RWPE2 (cell line): ENCODE results near the gene SERINC2.

Source experiments
- ATAC-seq: fragments of 200-7000 bp; cut with Tn5 transposase; 3 replicates; pipeline ENCODE4 v1.9.1; 2021; ENCODE audit warnings: low read depth
- DNase-seq: peaks from one replicate; pipeline ENCODE4 v3.0.0-alpha.2; 2020; ENCODE audit warnings: low spot score
- H3K27ac ChIP-seq: fragments of 450-650 bp; 2 replicates; pipeline ENCODE4 v1.5.1; 2017; ENCODE audit warnings: mild to moderate bottlenecking; ENCODE audit not compliant: poor library complexity, severe bottlenecking
- H3K27me3 ChIP-seq: fragments of 250-450 bp; sonication (Bioruptor Pico); 2 replicates; pipeline ENCODE4 v1.5.1; 2021; ENCODE audit warnings: mild to moderate bottlenecking, moderate library complexity; ENCODE audit not compliant: insufficient read depth, poor library complexity, severe bottlenecking
- H3K36me3 ChIP-seq: fragments of 250-450 bp; sonication (Bioruptor Pico); 2 replicates; pipeline ENCODE4 v1.5.1; 2020; ENCODE audit warnings: low read depth, mild to moderate bottlenecking, moderate library complexity
- H3K4me1 ChIP-seq: fragments of 250-450 bp; sonication (Bioruptor Pico); 2 replicates; pipeline ENCODE4 v1.5.1; 2021; ENCODE audit warnings: mild to moderate bottlenecking, moderate library complexity; ENCODE audit not compliant: insufficient read depth, poor library complexity, severe bottlenecking
- H3K4me3 ChIP-seq: fragments of 250-450 bp; sonication (Bioruptor Pico); 2 replicates; pipeline ENCODE4 v1.5.1; 2021; ENCODE audit warnings: mild to moderate bottlenecking, moderate library complexity; ENCODE audit not compliant: severe bottlenecking
- H3K9me3 ChIP-seq: fragments of 250-450 bp; sonication (Bioruptor Pico); 2 replicates; pipeline ENCODE4 v1.5.1; 2021; ENCODE audit warnings: mild to moderate bottlenecking, moderate library complexity; ENCODE audit not compliant: severe bottlenecking
- CTCF ChIP-seq: fragments of 450-650 bp; IDR thresholded peaks from one replicate; pipeline ENCODE4 v1.5.1; 2017; ENCODE audit warnings: mild to moderate bottlenecking, moderate library complexity; ENCODE audit not compliant: poor library complexity, severe bottlenecking

Gene SERINC2

GRCh38 chr1:31410871-31411270 is 2.1 kb upstream of the SERINC2 start:
- TF ChIP-seq CTCF, result no peak
- no peaks in the 10 kb centered on the region for H3K27me3 ChIP-seq
- no peak overlapping the region for H3K4me3 ChIP-seq
- H3K4me1 ChIP-seq, result peaks cover 5% of the 10 kb centered on the region
- peaks cover 14% of the 10 kb centered on the region for H3K36me3 ChIP-seq
- ATAC-seq (no peak), DNase-seq (no peak)
- H3K27ac ChIP-seq, result no peak overlapping the region
- H3K9me3 ChIP-seq, result no peaks in the 10 kb centered on the region

- DNase-seq, result no peak
- Histone ChIP-seq H3K9me3 (no peaks in the 10 kb centered on the region), H3K36me3 (peaks cover 26% of the 10 kb centered on the region), H3K27me3 (no peaks in the 10 kb centered on the region), H3K27ac (no peak overlapping the region), H3K4me3 (no peak overlapping the region), H3K4me1 (peaks cover 16% of the 10 kb centered on the region)
- TF ChIP-seq CTCF, result no peak
- ATAC-seq, result no peak
Measured at GRCh38 chr1:31412205-31412604, 808 bp upstream of the SERINC2 start.

GRCh38 chr1:31413405-31414001 is 490 bp downstream of the SERINC2 start:
- Histone ChIP-seq H3K4me3 (peak overlapping the region; percentile 96), H3K27me3 (no peaks in the 10 kb centered on the region), H3K9me3 (no peaks in the 10 kb centered on the region), H3K4me1 (peaks cover 27% of the 10 kb centered on the region), H3K27ac (peak overlapping the region; percentile 96), H3K36me3 (peaks cover 37% of the 10 kb centered on the region)
- TF ChIP-seq CTCF, result no peak
- DNase-seq (peak; percentile 84), ATAC-seq (peak; percentile 12)

GRCh38 chr1:31414980-31415370 is 2.0 kb downstream of the SERINC2 start:
- Histone ChIP-seq H3K27ac (peak overlapping the region; percentile 96), H3K4me1 (peaks cover 30% of the 10 kb centered on the region), H3K4me3 (peak overlapping the region; percentile 96), H3K9me3 (no peaks in the 10 kb centered on the region), H3K27me3 (no peaks in the 10 kb centered on the region), H3K36me3 (peaks cover 49% of the 10 kb centered on the region)
- TF ChIP-seq CTCF, result no peak
- ATAC-seq (peak; percentile 27), DNase-seq (no peak)

- Histone ChIP-seq H3K36me3 (peaks cover 56% of the 10 kb centered on the region), H3K9me3 (no peaks in the 10 kb centered on the region), H3K27me3 (no peaks in the 10 kb centered on the region), H3K4me1 (peaks cover 30% of the 10 kb centered on the region), H3K4me3 (no peak overlapping the region), H3K27ac (peak overlapping the region; percentile 96)
- no peak for TF ChIP-seq CTCF
- DNase-seq (no peak), ATAC-seq (no peak)
Measured at GRCh38 chr1:31415658-31416057, 2.6 kb downstream of the SERINC2 start.
